Retinal pigment epithelial cell (primary cell): Measurements from ENCODE around the gene MUCL3.

Experiments used
- DNase-seq: peaks from one replicate; pipeline ENCODE4 v3.0.0-alpha.2; 2010; ENCODE audit warnings: low read depth
- H3K4me3 ChIP-seq: 2 replicates; pipeline ENCODE4 v1.5.1; 2011; ENCODE audit warnings: mild to moderate bottlenecking, low read length, control low read depth, moderate library complexity
- CTCF ChIP-seq: conservative IDR thresholded peaks from 2 replicates; pipeline ENCODE4 v1.5.1; 2011; ENCODE audit warnings: low read depth, low read length, control low read depth, inconsistent platforms

The MUCL3 gene

GRCh38 chr6:30931272-30931671, 9.5 kb upstream of the MUCL3 start:
- no peak for TF ChIP-seq CTCF
- H3K4me3 ChIP-seq = no peak overlapping the region
- no peak for DNase-seq

- DNase-seq = no peak
- TF ChIP-seq CTCF = no peak
- no peak within 1 kb of the TSS for H3K4me3 ChIP-seq
Observed at GRCh38 chr6:30931969-30932645, 8.7 kb upstream of the MUCL3 start, which contains the start of gene SFTA2. SFTA2 (minus strand) TSS chr6:30932170; CDS start chr6:30932096, 74 bp downstream.

- TF ChIP-seq CTCF = no peak
- DNase-seq = no peak
Observed at GRCh38 chr6:30932665-30933365, 8.0 kb upstream of the MUCL3 start.

GRCh38 chr6:30935018-30935417, 5.8 kb upstream of the MUCL3 start:
- no peak for DNase-seq
- no peak for TF ChIP-seq CTCF
- no peak overlapping the region for H3K4me3 ChIP-seq

More at GRCh38 chr6:30932665-30933365, 8.0 kb upstream of the MUCL3 start:
- no peak overlapping the region for H3K4me3 ChIP-seq

DNA sequence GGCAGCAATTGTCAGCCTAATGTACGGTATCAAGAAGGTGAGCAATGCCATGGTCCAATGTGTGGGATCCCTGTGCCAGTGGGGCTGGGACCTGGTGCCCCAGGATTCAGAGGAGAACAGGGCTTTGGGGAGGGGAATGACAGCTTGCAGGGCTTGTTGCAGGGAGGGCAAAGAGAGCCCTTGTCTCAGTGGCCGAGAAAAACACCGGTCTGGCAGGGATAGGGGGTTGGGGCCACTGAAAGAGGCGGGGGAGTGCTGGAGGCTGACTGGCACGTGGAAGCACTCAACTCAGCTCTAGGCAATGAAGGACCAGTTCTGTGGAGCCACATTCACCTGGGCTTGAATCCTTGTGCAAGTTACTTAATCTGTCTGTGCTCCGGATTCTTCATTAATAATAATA, 3.5 kb upstream of the MUCL3 start:
- no peak for TF ChIP-seq CTCF
- no peak for DNase-seq
- H3K4me3 ChIP-seq = no peak overlapping the region

GRCh38 chr6:30938730-30939129, 2.0 kb upstream of the MUCL3 start:
- no peak for TF ChIP-seq CTCF
- H3K4me3 ChIP-seq = no peak overlapping the region
- no peak for DNase-seq

- TF ChIP-seq CTCF = no peak
- no peak overlapping the region for H3K4me3 ChIP-seq
- DNase-seq = no peak
Observed at GRCh38 chr6:30939473-30939872, 1.3 kb upstream of the MUCL3 start.
